Stimulated activated memory B cell treated with anti-CD40 and anti-IgM and Interleukin-4, amounts not matched to agents 10 μg/mL and 1 μg/mL and 100 μg/mL, for 72 hours (primary cell): ENCODE measurements around the gene ERCC3.

Source experiments
- ATAC-seq: fragments of 150-1000 bp; cut with Tn5 transposase; 2 replicates; pipeline ENCODE4 v1.10.0; 2021
- H3K27ac Mint-ChIP-seq: one replicate; pipeline ENCODE4 v1.8.0; 2022; ENCODE audit warnings: mild to moderate bottlenecking, mixed read lengths
- H3K27me3 Mint-ChIP-seq: one replicate; pipeline ENCODE4 v1.8.0; 2022; ENCODE audit warnings: mixed read lengths
- H3K36me3 Mint-ChIP-seq: one replicate; pipeline ENCODE4 v1.8.0; 2022; ENCODE audit warnings: mixed read lengths
- H3K4me1 Mint-ChIP-seq: one replicate; pipeline ENCODE4 v1.8.0; 2022; ENCODE audit warnings: mixed read lengths
- H3K4me3 Mint-ChIP-seq: one replicate; pipeline ENCODE4 v1.8.0; 2022; ENCODE audit warnings: mild to moderate bottlenecking, moderate library complexity, mixed read lengths
- H3K9me3 Mint-ChIP-seq: one replicate; pipeline ENCODE4 v1.8.0; 2022; ENCODE audit warnings: mixed read lengths

Gene ERCC3

DNA sequence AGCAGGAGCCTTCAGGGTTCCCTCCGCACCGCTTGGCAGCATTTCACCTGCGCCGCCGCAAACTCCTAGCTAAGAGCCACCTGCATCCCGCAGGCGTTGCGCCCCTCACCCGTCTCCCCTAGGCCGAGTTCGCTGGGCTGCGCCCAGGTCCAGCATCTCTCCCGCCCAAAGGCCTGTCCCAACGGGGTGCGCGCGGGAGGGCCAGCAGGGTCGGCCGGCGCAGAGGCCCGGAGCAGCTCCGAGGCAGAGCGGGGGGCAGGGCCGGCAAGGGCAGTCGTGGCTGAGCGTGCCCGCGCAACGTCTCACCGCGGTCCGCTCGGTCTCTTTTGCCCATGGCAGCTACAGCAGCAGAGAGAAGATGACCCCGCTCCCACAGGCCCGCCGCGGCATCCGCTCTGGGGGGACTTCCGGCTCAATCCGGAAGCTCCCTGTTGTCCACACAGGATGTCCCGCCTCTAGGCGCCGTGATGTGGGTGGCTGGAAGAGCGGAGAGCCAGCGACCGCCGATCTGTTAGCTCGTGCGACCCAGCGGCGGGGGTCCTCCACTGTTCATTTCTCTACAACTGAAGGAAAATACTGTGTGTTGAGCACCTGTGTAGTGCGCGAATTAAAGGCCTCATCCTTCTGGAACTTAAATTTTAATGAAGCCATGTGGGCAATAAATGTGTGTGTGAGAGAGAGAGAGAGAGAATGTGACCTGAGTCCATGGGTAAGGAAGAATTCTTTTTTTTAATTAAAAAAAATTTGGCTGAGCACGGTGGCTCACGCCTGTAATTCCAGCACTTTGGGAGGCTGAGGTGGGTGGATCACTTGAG is at the start of gene ERCC3:
Gene ERCC3, minus strand, starts transcription at position 397 of the 815 bp plus-strand sequence. Its CDS starts 63 bp downstream, at position 334.
- no peaks in the 10 kb centered on the region for H3K27me3 Mint-ChIP-seq
- H3K9me3 Mint-ChIP-seq, result no peaks in the 10 kb centered on the region
- H3K27ac Mint-ChIP-seq, result peak within 1 kb of the TSS; percentile 99
- peak; percentile 97 for ATAC-seq
- H3K36me3 Mint-ChIP-seq, result peaks cover 28% of the 10 kb centered on the region
- peaks cover 33% of the 10 kb centered on the region for H3K4me1 Mint-ChIP-seq
- peak within 1 kb of the TSS; percentile 100 for H3K4me3 Mint-ChIP-seq

DNA sequence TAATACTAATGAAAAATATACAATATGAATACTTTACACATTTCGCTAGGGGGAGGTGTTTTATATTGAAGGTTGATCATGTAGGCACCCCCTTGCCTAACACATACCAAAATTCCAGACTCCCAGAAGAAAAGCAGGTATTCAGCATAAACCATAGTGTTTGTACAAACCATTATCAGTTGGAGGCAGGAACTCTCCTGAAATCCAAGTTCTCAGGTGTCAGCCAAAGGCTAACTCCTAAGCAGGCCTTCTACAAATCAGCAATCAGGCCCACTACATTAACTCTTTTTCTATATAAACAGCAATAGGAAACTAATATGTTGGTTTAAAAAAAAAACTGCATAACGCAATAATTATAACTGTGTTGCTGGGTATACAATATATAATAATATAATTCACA is 49.3 kb upstream of the ERCC3 start:
- ATAC-seq, result no peak
- H3K4me3 Mint-ChIP-seq, result no peak overlapping the region
- no peaks in the 10 kb centered on the region for H3K9me3 Mint-ChIP-seq
- peaks cover 52% of the 10 kb centered on the region for H3K4me1 Mint-ChIP-seq
- H3K27ac Mint-ChIP-seq, result no peak overlapping the region
- H3K27me3 Mint-ChIP-seq, result no peaks in the 10 kb centered on the region
- peaks cover 10% of the 10 kb centered on the region for H3K36me3 Mint-ChIP-seq

DNA sequence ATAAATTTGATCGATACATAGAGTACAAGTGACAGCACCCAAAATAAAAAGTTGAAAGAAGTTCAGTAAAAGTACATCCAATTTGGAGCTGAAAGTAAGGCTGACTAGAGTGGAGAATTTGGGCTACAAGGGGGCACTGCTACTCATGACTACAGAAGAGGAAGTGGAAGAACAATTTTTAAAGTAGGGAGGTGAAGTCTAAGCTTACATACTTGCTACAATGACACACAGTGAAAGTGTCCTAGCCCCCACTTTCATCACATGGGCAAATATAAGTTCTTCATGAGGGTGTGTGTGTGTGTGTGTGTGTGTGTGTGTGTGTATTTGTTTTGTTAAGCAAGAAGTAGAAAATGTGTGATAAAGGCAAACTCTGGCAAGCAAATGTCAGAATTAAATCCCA is 48.2 kb upstream of the ERCC3 start:
- Mint-ChIP-seq H3K4me3 (no peak overlapping the region), H3K27ac (no peak overlapping the region), H3K9me3 (no peaks in the 10 kb centered on the region), H3K4me1 (peaks cover 40% of the 10 kb centered on the region), H3K27me3 (no peaks in the 10 kb centered on the region), H3K36me3 (peaks cover 12% of the 10 kb centered on the region)
- ATAC-seq, result peak; percentile 80

DNA sequence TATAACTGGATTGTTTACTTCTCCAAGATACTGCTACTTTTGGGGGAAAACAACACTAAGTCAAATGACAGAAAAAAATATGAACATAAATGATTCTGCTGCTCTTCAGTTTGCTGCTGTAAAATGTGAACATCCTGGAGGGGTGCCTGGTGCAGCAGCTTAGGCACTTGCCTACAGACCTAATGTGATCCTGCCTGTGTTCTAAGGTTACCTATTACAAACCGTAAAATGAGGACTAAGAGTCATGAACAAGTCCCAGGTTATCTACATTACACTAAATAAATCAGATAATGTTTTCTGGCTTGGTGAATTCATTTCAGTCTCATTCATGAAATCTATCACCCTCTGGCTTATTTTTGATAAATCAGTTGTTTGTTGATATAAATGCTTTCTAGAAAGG is 38.4 kb upstream of the ERCC3 start:
- no peaks in the 10 kb centered on the region for H3K9me3 Mint-ChIP-seq
- H3K36me3 Mint-ChIP-seq, result peaks cover 43% of the 10 kb centered on the region

DNA sequence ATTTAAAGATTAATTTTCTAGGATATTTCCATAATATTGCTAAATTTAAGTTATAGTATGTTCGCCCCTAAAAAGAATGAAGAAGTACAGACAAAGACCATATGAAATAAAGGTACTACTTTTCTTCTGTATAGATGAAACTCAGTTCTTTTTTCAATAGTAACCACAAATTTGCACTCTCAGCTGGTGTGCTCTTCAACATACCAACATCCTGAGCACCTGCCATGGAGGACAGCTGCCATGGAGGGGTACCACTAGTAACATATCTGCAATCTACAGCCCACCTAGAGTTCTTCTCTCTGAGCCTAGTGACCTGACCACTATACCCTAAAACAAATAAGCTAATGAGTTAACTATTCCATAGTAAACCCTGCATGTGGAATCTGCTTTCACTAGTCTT is 36.8 kb upstream of the ERCC3 start:
- no peak overlapping the region for H3K4me3 Mint-ChIP-seq
- no peak for ATAC-seq
- peaks cover 48% of the 10 kb centered on the region for H3K36me3 Mint-ChIP-seq
- no peaks in the 10 kb centered on the region for H3K4me1 Mint-ChIP-seq
- H3K9me3 Mint-ChIP-seq, result no peaks in the 10 kb centered on the region
- H3K27ac Mint-ChIP-seq, result no peak overlapping the region
- H3K27me3 Mint-ChIP-seq, result no peaks in the 10 kb centered on the region

More for the DNA sequence above, 38.4 kb upstream of the ERCC3 start:
- Mint-ChIP-seq H3K27me3 (no peaks in the 10 kb centered on the region), H3K27ac (no peak overlapping the region), H3K4me1 (no peaks in the 10 kb centered on the region), H3K4me3 (no peak overlapping the region)
- no peak for ATAC-seq

DNA sequence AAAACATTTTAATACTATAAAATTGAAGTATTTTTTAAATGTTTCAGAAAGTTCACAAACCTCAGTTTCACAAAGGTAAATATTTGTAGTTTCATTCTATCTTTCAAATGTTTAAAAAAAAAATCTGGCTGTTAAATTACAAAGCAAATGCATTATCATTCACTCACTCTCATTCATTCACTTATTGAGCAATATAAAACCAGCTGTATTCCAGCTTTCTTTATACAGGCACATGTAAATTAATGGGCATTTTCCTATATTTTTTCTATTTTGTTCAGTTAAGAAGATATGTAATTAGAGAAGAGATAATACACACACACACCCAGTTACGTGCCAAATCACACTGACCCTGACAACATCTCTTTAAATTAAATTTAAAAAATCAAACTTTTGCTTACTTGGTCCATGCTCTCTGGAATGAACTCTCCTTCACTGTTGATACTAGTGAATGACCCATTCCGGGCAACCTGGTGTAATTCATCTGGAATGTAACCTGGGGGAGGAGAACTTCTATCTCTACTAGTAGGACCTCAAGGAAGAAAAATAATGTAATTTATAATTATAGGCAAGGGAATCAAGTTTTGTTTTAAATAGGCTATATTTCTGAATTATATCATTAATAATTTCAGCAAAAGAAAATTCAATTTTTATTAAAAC is 32.5 kb upstream of the ERCC3 start:
- H3K9me3 Mint-ChIP-seq, result no peaks in the 10 kb centered on the region
- H3K4me1 Mint-ChIP-seq, result no peaks in the 10 kb centered on the region
- peaks cover 27% of the 10 kb centered on the region for H3K36me3 Mint-ChIP-seq
- no peaks in the 10 kb centered on the region for H3K27me3 Mint-ChIP-seq
- no peak overlapping the region for H3K4me3 Mint-ChIP-seq
- H3K27ac Mint-ChIP-seq, result no peak overlapping the region
- ATAC-seq, result no peak

DNA sequence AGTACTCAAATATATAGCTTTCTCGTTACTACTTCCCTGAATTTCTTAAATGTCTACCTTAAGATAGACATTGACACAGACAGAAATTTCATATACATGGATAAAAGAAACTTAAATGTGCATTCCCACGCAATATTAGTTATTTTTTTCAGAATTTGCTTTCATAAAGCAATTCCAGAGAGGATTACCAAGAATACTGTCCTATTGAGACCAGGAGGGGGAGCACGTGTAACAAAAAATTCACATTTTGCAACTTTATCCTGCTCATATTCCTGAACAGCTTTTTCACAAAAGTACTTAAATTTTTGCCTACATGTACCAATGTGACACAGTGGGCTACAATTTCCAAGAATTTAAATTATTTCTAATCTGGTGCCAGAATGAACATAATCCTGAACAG is 30.7 kb upstream of the ERCC3 start:
- Mint-ChIP-seq H3K9me3 (peaks cover 8% of the 10 kb centered on the region), H3K4me3 (no peak overlapping the region), H3K27ac (no peak overlapping the region), H3K4me1 (peaks cover 6% of the 10 kb centered on the region), H3K27me3 (no peaks in the 10 kb centered on the region), H3K36me3 (peaks cover 39% of the 10 kb centered on the region)
- ATAC-seq, result no peak

DNA sequence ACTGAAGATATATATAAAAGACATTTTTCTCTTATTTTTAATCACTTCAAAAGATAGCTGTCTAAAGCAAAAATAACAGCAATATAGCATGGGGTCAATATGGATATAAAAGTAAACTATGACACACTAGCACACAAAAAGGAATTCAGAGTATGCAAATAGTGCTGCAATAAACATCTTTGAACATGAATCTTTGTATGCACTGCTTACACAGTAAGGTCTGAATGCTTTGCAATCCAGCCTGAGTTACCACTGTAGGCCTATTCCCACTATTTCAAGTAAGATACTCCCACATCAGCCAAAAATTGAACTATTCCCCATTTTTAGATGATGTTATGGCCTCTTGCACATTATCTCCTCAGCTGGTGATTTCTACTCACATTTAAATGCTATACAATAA is 27.4 kb upstream of the ERCC3 start:
- Mint-ChIP-seq H3K27me3 (no peaks in the 10 kb centered on the region), H3K9me3 (peaks cover 8% of the 10 kb centered on the region), H3K36me3 (peaks cover 45% of the 10 kb centered on the region), H3K4me3 (no peak overlapping the region), H3K27ac (no peak overlapping the region), H3K4me1 (peaks cover 6% of the 10 kb centered on the region)
- no peak for ATAC-seq

DNA sequence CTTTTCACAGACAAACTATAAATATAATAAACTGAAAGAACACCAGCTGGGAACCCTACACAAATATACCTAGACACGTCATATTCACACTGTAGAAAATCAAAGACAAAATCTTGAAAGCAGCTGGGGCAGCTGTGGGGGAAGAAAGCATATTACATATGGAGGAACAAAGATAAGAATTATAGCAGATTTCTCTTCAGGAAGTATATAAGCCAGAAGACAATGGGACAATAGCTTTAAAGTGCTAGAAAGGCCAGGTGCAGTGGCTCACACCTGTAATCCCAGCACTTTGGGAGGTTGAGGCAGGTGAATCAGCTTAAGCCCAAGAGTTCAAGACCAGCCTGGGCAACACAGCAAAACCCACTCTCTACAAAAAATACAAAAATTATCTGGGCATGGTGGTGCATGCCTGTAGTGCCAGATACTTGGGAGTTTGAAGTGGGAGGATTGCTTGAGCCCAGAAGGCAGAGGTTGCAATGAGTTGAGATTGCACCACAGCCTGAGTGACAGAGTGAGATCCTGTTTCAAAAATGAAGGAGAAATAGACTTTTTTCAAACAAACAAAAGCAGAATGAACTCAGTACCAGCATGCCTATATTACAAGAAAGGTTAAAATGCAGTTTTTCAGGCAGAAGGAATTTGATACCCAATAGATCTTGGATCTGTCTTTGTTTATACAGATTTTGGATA is 26.8 kb upstream of the ERCC3 start:
- peaks cover 8% of the 10 kb centered on the region for H3K9me3 Mint-ChIP-seq
- no peak for ATAC-seq
- H3K4me3 Mint-ChIP-seq, result no peak overlapping the region
- H3K27ac Mint-ChIP-seq, result peak overlapping the region; percentile 29
- peaks cover 46% of the 10 kb centered on the region for H3K36me3 Mint-ChIP-seq
- peaks cover 6% of the 10 kb centered on the region for H3K4me1 Mint-ChIP-seq
- no peaks in the 10 kb centered on the region for H3K27me3 Mint-ChIP-seq

DNA sequence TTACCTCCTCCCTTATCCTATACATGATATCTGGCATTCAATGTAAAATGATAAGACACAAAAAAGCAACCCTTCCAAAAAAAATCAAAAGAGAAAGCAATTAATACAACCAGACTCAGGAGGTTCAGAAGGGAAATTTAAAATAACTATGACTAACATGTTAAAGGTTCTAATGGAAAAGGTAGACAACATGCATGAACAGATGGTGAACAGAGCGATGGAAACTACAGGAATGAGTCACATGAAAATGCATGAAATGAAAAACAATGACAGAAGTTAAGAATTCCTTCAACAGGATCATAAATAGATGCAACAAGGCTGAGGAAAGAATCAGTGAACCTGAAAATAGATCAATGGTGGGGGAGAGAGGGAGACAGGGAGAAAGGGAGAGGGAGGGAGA is 26.1 kb upstream of the ERCC3 start:
- ATAC-seq, result no peak
- Mint-ChIP-seq H3K36me3 (peaks cover 46% of the 10 kb centered on the region), H3K27ac (peak overlapping the region; percentile 29), H3K27me3 (no peaks in the 10 kb centered on the region), H3K4me3 (no peak overlapping the region), H3K9me3 (peaks cover 8% of the 10 kb centered on the region), H3K4me1 (peaks cover 6% of the 10 kb centered on the region)

DNA sequence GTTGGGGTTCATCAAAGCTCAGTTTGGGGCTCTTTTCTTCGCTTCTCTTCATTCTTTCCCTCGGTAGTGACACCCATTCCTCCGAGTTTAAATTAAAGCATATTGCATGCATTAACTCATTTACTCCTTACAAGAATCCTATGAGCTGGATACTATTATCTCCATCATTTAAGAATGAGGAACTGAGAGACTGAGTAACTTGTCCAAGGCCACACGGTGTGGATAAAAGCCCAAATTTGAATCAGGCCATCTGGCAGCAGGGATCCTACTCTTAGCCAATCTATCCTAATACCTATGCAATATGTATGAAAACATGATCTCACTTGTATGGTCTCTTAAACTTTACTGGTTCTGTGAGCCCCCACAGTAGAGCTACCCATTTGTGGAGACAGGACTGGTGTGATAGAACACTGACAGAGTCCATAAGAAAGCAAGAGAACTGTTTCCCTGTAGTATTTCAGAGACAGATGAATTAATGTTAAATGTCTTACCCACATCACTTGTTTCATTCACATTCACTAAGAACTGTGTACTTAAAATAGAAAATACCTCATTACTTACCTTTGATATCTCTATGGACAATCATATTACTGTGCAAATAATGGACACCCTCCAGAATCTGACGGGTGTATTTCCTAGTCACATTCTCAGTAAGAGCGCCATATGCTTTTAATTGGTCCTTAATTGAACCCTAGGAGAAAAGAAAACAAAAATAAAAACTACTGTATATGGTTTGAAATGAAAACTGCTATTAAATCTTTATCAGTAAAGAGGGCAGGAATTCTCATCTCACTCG is 20.4 kb upstream of the ERCC3 start:
- no peak for ATAC-seq
- Mint-ChIP-seq H3K27me3 (no peaks in the 10 kb centered on the region), H3K9me3 (no peaks in the 10 kb centered on the region), H3K36me3 (peaks cover 60% of the 10 kb centered on the region), H3K4me1 (peaks cover 16% of the 10 kb centered on the region), H3K4me3 (no peak overlapping the region), H3K27ac (no peak overlapping the region)

DNA sequence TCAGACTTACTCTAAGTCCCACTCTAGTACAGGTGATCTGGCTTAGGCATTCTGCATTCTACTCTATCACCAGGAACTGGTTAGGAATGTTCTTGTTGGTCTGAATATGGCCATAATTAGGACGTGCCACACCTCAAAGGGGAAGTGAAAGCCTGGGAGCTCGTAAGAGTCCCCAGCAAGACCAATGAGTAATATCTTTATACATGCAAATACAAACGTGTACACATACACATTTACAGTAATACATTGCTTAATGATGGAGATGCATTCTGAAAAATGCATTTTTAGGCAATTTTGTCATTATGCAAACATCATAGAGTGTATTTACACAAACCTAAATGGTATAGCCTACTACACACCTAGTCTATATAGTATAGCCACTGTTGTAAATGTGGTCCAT is 19.5 kb upstream of the ERCC3 start:
- Mint-ChIP-seq H3K4me1 (peaks cover 16% of the 10 kb centered on the region), H3K27me3 (no peaks in the 10 kb centered on the region), H3K4me3 (no peak overlapping the region), H3K9me3 (no peaks in the 10 kb centered on the region), H3K36me3 (peaks cover 56% of the 10 kb centered on the region), H3K27ac (no peak overlapping the region)
- peak; percentile 88 for ATAC-seq

DNA sequence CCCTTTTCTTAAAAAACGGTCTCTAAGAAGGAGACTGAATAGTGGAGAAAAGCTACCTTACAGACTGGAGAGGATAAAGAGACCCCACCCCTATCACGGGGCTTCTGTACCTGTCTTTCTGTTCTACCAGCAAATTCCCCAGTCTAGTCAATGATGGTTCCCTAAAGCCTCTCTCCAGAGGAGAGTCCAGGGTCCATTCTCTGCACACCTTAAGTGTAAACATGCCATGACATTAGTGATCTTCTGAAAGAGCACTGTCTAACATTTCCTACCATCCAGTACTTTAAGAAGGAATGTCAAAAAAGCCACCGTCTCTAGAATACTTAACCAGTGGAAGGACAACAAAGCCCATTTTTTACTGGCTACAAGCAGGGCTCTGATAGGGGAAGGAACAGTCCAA is 17.0 kb upstream of the ERCC3 start:
- H3K27ac Mint-ChIP-seq, result no peak overlapping the region
- H3K4me1 Mint-ChIP-seq, result peaks cover 20% of the 10 kb centered on the region
- no peak for ATAC-seq
- H3K36me3 Mint-ChIP-seq, result peaks cover 51% of the 10 kb centered on the region
- no peaks in the 10 kb centered on the region for H3K27me3 Mint-ChIP-seq
- no peaks in the 10 kb centered on the region for H3K9me3 Mint-ChIP-seq
- H3K4me3 Mint-ChIP-seq, result no peak overlapping the region

DNA sequence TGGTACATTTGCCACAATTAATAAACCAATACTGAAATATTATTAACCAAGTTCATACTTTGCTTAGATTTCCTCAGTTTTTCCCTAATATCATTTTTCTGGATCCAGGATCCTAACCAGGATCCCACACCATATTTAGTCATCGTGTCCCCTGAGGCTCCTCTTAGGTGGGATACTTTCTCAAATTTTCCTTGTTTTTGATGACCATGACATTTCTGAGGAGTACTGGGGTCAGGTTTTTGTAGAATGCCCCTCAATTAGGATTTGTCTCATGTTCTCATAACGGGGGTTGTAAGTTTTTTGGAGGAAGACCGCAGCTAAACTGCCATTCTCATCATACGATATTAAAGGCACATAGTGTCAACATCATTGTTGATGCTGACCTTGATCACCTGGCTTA is 15.5 kb upstream of the ERCC3 start:
- no peaks in the 10 kb centered on the region for H3K27me3 Mint-ChIP-seq
- H3K36me3 Mint-ChIP-seq, result peaks cover 50% of the 10 kb centered on the region
- no peak overlapping the region for H3K27ac Mint-ChIP-seq
- peaks cover 19% of the 10 kb centered on the region for H3K4me1 Mint-ChIP-seq
- H3K4me3 Mint-ChIP-seq, result no peak overlapping the region
- no peaks in the 10 kb centered on the region for H3K9me3 Mint-ChIP-seq
- no peak for ATAC-seq

DNA sequence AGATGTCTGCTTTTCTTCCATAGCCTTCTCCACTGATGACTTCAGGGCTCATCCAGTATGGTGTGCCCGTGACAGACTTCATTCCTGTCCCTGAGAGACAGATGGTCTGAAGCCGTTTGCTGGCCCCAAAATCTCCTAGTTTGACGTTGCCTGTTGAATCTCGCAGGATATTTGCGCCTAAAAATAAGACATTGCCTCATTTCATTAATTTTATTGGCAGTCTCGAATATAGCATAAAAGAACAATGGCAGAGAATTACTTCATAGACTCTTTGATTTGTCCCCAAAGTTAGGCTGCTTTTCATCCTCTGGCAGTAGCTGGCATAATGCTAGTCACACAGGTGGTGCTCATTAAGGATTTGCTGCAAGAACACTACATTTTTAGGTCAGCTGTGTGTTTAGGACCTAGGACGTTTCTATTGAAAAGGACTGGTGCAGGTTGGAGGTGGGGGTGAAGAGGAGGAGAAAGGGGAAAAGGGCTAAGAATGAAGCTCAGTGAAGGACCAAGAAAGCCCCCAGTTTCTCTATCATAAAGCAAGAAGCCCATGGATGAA is 14.7 kb upstream of the ERCC3 start:
- Mint-ChIP-seq H3K9me3 (no peaks in the 10 kb centered on the region), H3K4me3 (no peak overlapping the region), H3K4me1 (peaks cover 11% of the 10 kb centered on the region), H3K27ac (no peak overlapping the region), H3K27me3 (no peaks in the 10 kb centered on the region), H3K36me3 (peaks cover 45% of the 10 kb centered on the region)
- no peak for ATAC-seq
